ENCODE data around the gene HUNK.
"Not testable (repeated sequence)": the region's sequence is repeated elsewhere in the genome, so short reads cannot be mapped to it uniquely, and the experiment has no call there.

HUNK gene

GRCh38 chr21:31921079-31921478 lies 48.3 kb downstream of the HUNK start:
- DNase-seq (ENCODE audit: low spot score): no peak

- DNase-seq (ENCODE audit: low spot score): no peak
Observed at GRCh38 chr21:31922881-31923280, 50.1 kb downstream of the HUNK start.

GRCh38 chr21:31923756-31924155 lies 50.9 kb downstream of the HUNK start:
- DNase-seq (ENCODE audit: low spot score): no peak

GRCh38 chr21:31924548-31924947 lies 51.7 kb downstream of the HUNK start:
- DNase-seq (ENCODE audit: low spot score): no peak

GRCh38 chr21:31926498-31926897 lies 53.7 kb downstream of the HUNK start:
- no peak for DNase-seq (ENCODE audit: low spot score)

GRCh38 chr21:31927689-31928353 lies 55.0 kb downstream of the HUNK start:
- no peak for DNase-seq (ENCODE audit: low spot score)

- DNase-seq (ENCODE audit: low spot score): no peak
Observed at GRCh38 chr21:31928656-31929055, 55.8 kb downstream of the HUNK start.

- DNase-seq (ENCODE audit: low spot score): no peak
Observed at GRCh38 chr21:31929548-31929947, 56.7 kb downstream of the HUNK start.

- DNase-seq (ENCODE audit: low spot score): no peak
Observed at GRCh38 chr21:31930001-31930400, 57.2 kb downstream of the HUNK start.

- no peak for DNase-seq (ENCODE audit: low spot score)
Observed at GRCh38 chr21:31931644-31932469, 59.0 kb downstream of the HUNK start.

- DNase-seq (ENCODE audit: low spot score): no peak
Observed at GRCh38 chr21:31932470-31932764, 59.6 kb downstream of the HUNK start.

GRCh38 chr21:31937303-31937702 lies 64.5 kb downstream of the HUNK start:
- no peak for DNase-seq (ENCODE audit: low spot score)

- no peak for DNase-seq (ENCODE audit: low spot score)
Observed at GRCh38 chr21:31938330-31939301, 65.8 kb downstream of the HUNK start.

- DNase-seq (ENCODE audit: low spot score): no peak
Observed at GRCh38 chr21:31941694-31942093, 68.9 kb downstream of the HUNK start.

- DNase-seq (ENCODE audit: low spot score): no peak
Observed at GRCh38 chr21:31943561-31943960, 70.7 kb downstream of the HUNK start.

- no peak for DNase-seq (ENCODE audit: low spot score)
Observed at GRCh38 chr21:31945141-31945540, 72.3 kb downstream of the HUNK start.

- no peak for DNase-seq (ENCODE audit: low spot score)
Observed at GRCh38 chr21:31945546-31945945, 72.7 kb downstream of the HUNK start.

GRCh38 chr21:31946231-31946630 lies 73.4 kb downstream of the HUNK start:
- no peak for DNase-seq (ENCODE audit: low spot score)

GRCh38 chr21:31946876-31947550 lies 74.2 kb downstream of the HUNK start:
- not testable (repeated sequence) for DNase-seq (ENCODE audit: low spot score)

GRCh38 chr21:31948676-31949075 lies 75.9 kb downstream of the HUNK start:
- DNase-seq (ENCODE audit: low spot score): no peak

- no peak for DNase-seq (ENCODE audit: low spot score)
Observed at GRCh38 chr21:31952828-31953227, 80.0 kb downstream of the HUNK start.

GRCh38 chr21:31957631-31958030 lies 84.8 kb downstream of the HUNK start:
- DNase-seq (ENCODE audit: low spot score): no peak

All from germinal center (tissue), 1 donor.